SK-N-SH (cell line): ENCODE measurements around the gene ALS2CL.

ENCODE experiments used
- CTCF ChIP-seq: fragments of 200-600 bp; sonication (generic); IDR thresholded peaks from 2 replicates; pipeline ENCODE4 v1.6.1; 2017; ENCODE audit warnings: antibody characterized with exemption, mild to moderate bottlenecking, moderate library complexity
- POLR2AphosphoS5 ChIP-seq: IDR thresholded peaks from 2 replicates; pipeline ENCODE4 v1.6.1; 2012; ENCODE audit warnings: low read depth, low read length
- RAD21 ChIP-seq: IDR thresholded peaks from 2 replicates; pipeline ENCODE4 v1.6.1; 2012; ENCODE audit warnings: mild to moderate bottlenecking, low read length
- USF2 ChIP-seq: fragments of 150-350 bp; IDR thresholded peaks from 2 replicates; pipeline ENCODE4 v1.6.1; 2017; ENCODE audit warnings: antibody characterized with exemption, low read length, low read depth, borderline replicate concordance
- YY1 ChIP-seq: IDR thresholded peaks from 2 replicates; pipeline ENCODE4 v1.4.0; 2012; ENCODE audit warnings: low read depth, mild to moderate bottlenecking

GRCh38 chr3:46626039-46626438 is 67.4 kb downstream of the ALS2CL start:
- no peak for TF ChIP-seq CTCF
- TF ChIP-seq RAD21, result no peak
- no peak for TF ChIP-seq USF2
- no peak for TF ChIP-seq POLR2AphosphoS5
- no peak for TF ChIP-seq YY1
